SK-N-SH (cell line): Measurements from ENCODE around the gene TSHZ2. TPM values are rescaled to one million over a fixed set of nuclear protein-coding genes. Genes with fewer than 3 reads are reported as not detected.

Source experiments
- CTCF ChIA-PET: fragments of 300-600, 350-600 bp; formaldehyde crosslinking; extraction: SDS; loops from one replicate; lab custom pipeline; 2021; lab: Yijun Ruan, JAX
- POLR2A ChIA-PET: fragments of 350-600 bp; sonication (Branson Sonifier 250); formaldehyde crosslinking; extraction: SDS; loops from one replicate; lab custom pipeline; 2020; ENCODE audit warnings: antibody characterized with exemption, inconsistent platforms; lab: Yijun Ruan, JAX
- DNase-seq: peaks from one replicate; pipeline ENCODE4 v3.0.0; 2012
- H2AFZ ChIP-seq: fragments of 200-600 bp; sonication (generic); 2 replicates; pipeline ENCODE4 v1.8.1; 2016; ENCODE audit warnings: antibody characterized with exemption, mild to moderate bottlenecking, low read depth
- H3F3A ChIP-seq: fragments of 200-600 bp; sonication (generic); replicated peaks from 2 replicates; pipeline ENCODE3; 2016; ENCODE audit warnings: antibody characterized with exemption, mild to moderate bottlenecking; ENCODE audit not compliant: insufficient read depth
- H3K27ac ChIP-seq, 2 experiments: fragments of 200-500 bp in 1 of 2; fragments of 200-600 bp in 1 of 2; sonication (Bioruptor generic) in 1 of 2; sonication (generic), shearing (Covaris generic) in 1 of 2; 2 replicates each; pipeline versions ENCODE4 v1.5.1 to v1.6.1; 2014 to 2016; ENCODE audit warnings: low read depth in 2 of 2, inconsistent platforms in 1 of 2, low read length in 1 of 2, mild to moderate bottlenecking in 1 of 2, mixed read lengths in 1 of 2
- H3K27me3 ChIP-seq: fragments of 200-600 bp; sonication (generic), shearing (Covaris generic); 2 replicates; pipeline ENCODE4 v1.6.1; 2016; ENCODE audit warnings: mixed run types; ENCODE audit not compliant: insufficient read depth
- H3K36me3 ChIP-seq, 2 experiments: fragments of 200-500 bp in 1 of 2; fragments of 200-600 bp in 1 of 2; sonication (Bioruptor generic) in 1 of 2; sonication (generic) in 1 of 2; replicated peaks in 1 of 2; 2 replicates each; pipeline versions ENCODE3 to v1.5.1; 2014 to 2016; ENCODE audit warnings: low read length in 1 of 2, mild to moderate bottlenecking in 1 of 2; ENCODE audit not compliant: insufficient read depth in 2 of 2, control insufficient read depth in 1 of 2
- H3K4me1 ChIP-seq, 2 experiments: fragments of 200-500 bp in 1 of 2; fragments of 200-600 bp in 1 of 2; sonication (Bioruptor generic) in 1 of 2; sonication (generic), shearing (Covaris generic) in 1 of 2; 2 replicates each; pipeline versions ENCODE4 v1.5.1 to v1.6.1; 2014 to 2016; ENCODE audit warnings: low read depth in 1 of 2, low read length in 1 of 2, mixed run types in 1 of 2; ENCODE audit not compliant: insufficient read depth in 2 of 2, control insufficient read depth in 1 of 2
- H3K4me2 ChIP-seq: fragments of 200-600 bp; sonication (generic), shearing (Covaris generic); 2 replicates; pipeline ENCODE4 v1.6.1; 2017; ENCODE audit warnings: mixed run types
- H3K4me3 ChIP-seq, 2 experiments: fragments of 200-500 bp in 1 of 2; fragments of 200-600 bp in 1 of 2; sonication (Bioruptor generic) in 1 of 2; sonication (generic), shearing (Covaris generic) in 1 of 2; 2 replicates each; pipeline versions ENCODE4 v1.5.1 to v1.8.1; 2014 to 2016; ENCODE audit warnings: low read depth in 2 of 2, inconsistent platforms in 1 of 2, low read length in 1 of 2, mild to moderate bottlenecking in 1 of 2, mixed read lengths in 1 of 2, moderate library complexity in 1 of 2
- H3K79me2 ChIP-seq: fragments of 200-600 bp; sonication (generic); 2 replicates; pipeline ENCODE4 v1.8.1; 2017; ENCODE audit warnings: mild to moderate bottlenecking; ENCODE audit not compliant: insufficient read depth
- H3K9ac ChIP-seq: fragments of 200-600 bp; sonication (generic); 2 replicates; pipeline ENCODE4 v1.6.1; 2017; ENCODE audit warnings: mixed run types
- H3K9me2 ChIP-seq: fragments of 200-600 bp; sonication (generic); 2 replicates; pipeline ENCODE4 v1.6.1; 2017; ENCODE audit warnings: mixed run types
- H3K9me3 ChIP-seq: fragments of 200-600 bp; sonication (generic); 2 replicates; pipeline ENCODE4 v1.6.1; 2017; ENCODE audit warnings: mixed run types, mild to moderate bottlenecking, moderate library complexity
- H4K20me1 ChIP-seq: fragments of 200-600 bp; sonication (generic); 2 replicates; pipeline ENCODE4 v1.6.1; 2017; ENCODE audit warnings: mild to moderate bottlenecking, mixed run types; ENCODE audit not compliant: insufficient read depth
- ELF1 ChIP-seq: IDR thresholded peaks from 2 replicates; pipeline ENCODE4 v1.4.0; 2012
- EP300 ChIP-seq, 2 experiments: IDR thresholded peaks; 2 replicates each; pipeline versions ENCODE4 v1.4.0 to v1.6.1; 2012; ENCODE audit warnings: borderline replicate concordance in 1 of 2, low read depth in 1 of 2, low read length in 1 of 2
- FOXJ3 ChIP-seq: sonication (generic); formaldehyde crosslinking; IDR thresholded peaks from 2 replicates; pipeline ENCODE4 v1.5.1; 2020; ENCODE audit warnings: mild to moderate bottlenecking, missing genetic modification reagents
- GATA2 ChIP-seq: sonication (generic); formaldehyde crosslinking; IDR thresholded peaks from 2 replicates; pipeline ENCODE4 v1.5.0; 2020; ENCODE audit warnings: mild to moderate bottlenecking, missing genetic modification reagents
- IRF3 ChIP-seq: fragments of 150-350 bp; IDR thresholded peaks from 2 replicates; pipeline ENCODE4 v1.6.1; 2016; ENCODE audit warnings: mild to moderate bottlenecking, low read depth, low read length
- MAX ChIP-seq: IDR thresholded peaks from 2 replicates; pipeline ENCODE4 v1.4.0; 2012; ENCODE audit warnings: low read depth
- NFIC ChIP-seq: IDR thresholded peaks from 2 replicates; pipeline ENCODE4 v1.4.0; 2012; ENCODE audit warnings: borderline replicate concordance
- NRF1 ChIP-seq: IDR thresholded peaks from 2 replicates; pipeline ENCODE4 v1.6.1; 2012; ENCODE audit warnings: low read depth, mild to moderate bottlenecking, low read length
- PBX3 ChIP-seq: IDR thresholded peaks from 2 replicates; pipeline ENCODE4; 2012
- POLR2AphosphoS5 ChIP-seq: IDR thresholded peaks from 2 replicates; pipeline ENCODE4 v1.6.1; 2012; ENCODE audit warnings: low read depth, low read length
- RAD21 ChIP-seq: IDR thresholded peaks from 2 replicates; pipeline ENCODE4 v1.6.1; 2012; ENCODE audit warnings: mild to moderate bottlenecking, low read length
- RFX5 ChIP-seq: IDR thresholded peaks from 2 replicates; pipeline ENCODE4 v1.6.1; 2012; ENCODE audit warnings: mild to moderate bottlenecking, improper control_type of control experiment, low read length
- RXRA ChIP-seq: IDR thresholded peaks from 2 replicates; pipeline ENCODE4 v1.4.0; 2012; ENCODE audit warnings: low read depth, mild to moderate bottlenecking, borderline replicate concordance
- SIN3A ChIP-seq: IDR thresholded peaks from 2 replicates; pipeline ENCODE4 v1.6.1; 2012; ENCODE audit warnings: low read depth, mild to moderate bottlenecking, low read length, moderate library complexity, borderline replicate concordance
- SMC3 ChIP-seq: IDR thresholded peaks from 2 replicates; pipeline ENCODE4 v1.6.1; 2012; ENCODE audit warnings: low read depth, low read length, improper control_type of control experiment
- TCF12 ChIP-seq: IDR thresholded peaks from 2 replicates; pipeline ENCODE4 v1.4.0; 2012
- WGBS: methylation state at CpG from one replicate; pipeline ENCODE4 v1.1.6; 2017; ENCODE audit warnings: low lambda C conversion rate; 5-methylcytosine and 5-hydroxymethylcytosine counted together
- polyA plus RNA-seq, 3 experiments: library from polyadenylated mRNA; depleted of rRNA; stranded (reverse); fragments of >200 nt; gene quantifications; 2 replicates each; pipeline ENCODE4 v1.2.3, GENCODE V29; 2012
- TF ChIP-seq, protein P1 (sequence below): IDR thresholded peaks from 2 replicates; pipeline ENCODE4 v1.4.0; 2012; ENCODE audit warnings: low read depth, borderline replicate concordance
- TF ChIP-seq, protein P2 (sequence below): IDR thresholded peaks from 2 replicates; pipeline ENCODE4 v1.4.0; 2012; ENCODE audit warnings: low read depth, borderline replicate concordance
- TF ChIP-seq, protein P3 (sequence below): fragments of 150-350 bp; IDR thresholded peaks from 2 replicates; pipeline ENCODE4 v1.6.1; 2017; ENCODE audit warnings: antibody characterized with exemption, low read length, low read depth, borderline replicate concordance

The TSHZ2 gene
- polyA plus RNA-seq, 1 of the 3 experiments (the other 2 are of a cell fraction): 0.13 TPM

DNA sequence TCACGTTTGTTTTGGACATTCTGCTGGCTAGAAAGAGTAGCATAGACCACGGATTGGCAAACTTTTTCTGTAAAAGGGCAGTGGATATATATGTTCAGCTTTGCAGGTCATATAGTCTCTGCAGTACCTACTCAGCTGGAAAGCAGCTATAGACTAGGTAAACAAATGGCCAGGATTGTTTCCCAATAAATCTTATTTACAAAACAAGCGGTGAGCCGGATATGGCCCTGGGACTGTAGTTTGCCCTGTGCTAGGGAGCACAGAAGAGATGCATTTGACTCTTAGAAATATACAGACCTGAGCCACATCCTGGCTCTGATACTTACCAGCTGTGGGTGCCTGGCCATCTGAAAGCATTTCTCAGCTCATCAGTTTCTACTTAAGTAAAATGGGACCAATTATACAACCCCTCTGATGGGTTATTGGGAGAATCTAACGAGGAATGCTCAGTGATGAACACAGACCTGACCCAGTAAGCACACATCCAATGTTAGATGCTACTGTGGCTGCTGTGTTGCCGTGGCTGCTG is 120.7 kb downstream of the TSHZ2 start:
- WGBS: 35% methylated on average over 6 of the region's 6 CpGs
- ChIA-PET POLR2A (no interaction called here), CTCF (no interaction called here)
- Histone ChIP-seq H3F3A (no peaks in the 10 kb centered on the region), H3K9me3 (no peaks in the 10 kb centered on the region), H3K9me2 (no peaks in the 10 kb centered on the region), H3K4me3 (no peak overlapping the region), H3K36me3 (no peaks in the 10 kb centered on the region), H3K4me2 (no peak overlapping the region), H3K79me2 (no peaks in the 10 kb centered on the region), H3K4me1 (peaks cover 0 to 12% of the 10 kb centered on the region in 2 experiments; a peak in 3 of 4 replicates), H3K9ac (no peak overlapping the region), H3K27ac (no peak overlapping the region), H4K20me1 (no peaks in the 10 kb centered on the region), H2AFZ (no peak overlapping the region), H3K27me3 (no peaks in the 10 kb centered on the region)
- no peak for DNase-seq
- TF ChIP-seq SIN3A: no peak
- no peak for TF ChIP-seq RAD21
- no peak for TF ChIP-seq NRF1
- TF ChIP-seq GATA2 (CRISPR knock-in tag): no peak
- TF ChIP-seq TCF12: no peak
- TF ChIP-seq ELF1: no peak
- TF ChIP-seq, protein P1, sequence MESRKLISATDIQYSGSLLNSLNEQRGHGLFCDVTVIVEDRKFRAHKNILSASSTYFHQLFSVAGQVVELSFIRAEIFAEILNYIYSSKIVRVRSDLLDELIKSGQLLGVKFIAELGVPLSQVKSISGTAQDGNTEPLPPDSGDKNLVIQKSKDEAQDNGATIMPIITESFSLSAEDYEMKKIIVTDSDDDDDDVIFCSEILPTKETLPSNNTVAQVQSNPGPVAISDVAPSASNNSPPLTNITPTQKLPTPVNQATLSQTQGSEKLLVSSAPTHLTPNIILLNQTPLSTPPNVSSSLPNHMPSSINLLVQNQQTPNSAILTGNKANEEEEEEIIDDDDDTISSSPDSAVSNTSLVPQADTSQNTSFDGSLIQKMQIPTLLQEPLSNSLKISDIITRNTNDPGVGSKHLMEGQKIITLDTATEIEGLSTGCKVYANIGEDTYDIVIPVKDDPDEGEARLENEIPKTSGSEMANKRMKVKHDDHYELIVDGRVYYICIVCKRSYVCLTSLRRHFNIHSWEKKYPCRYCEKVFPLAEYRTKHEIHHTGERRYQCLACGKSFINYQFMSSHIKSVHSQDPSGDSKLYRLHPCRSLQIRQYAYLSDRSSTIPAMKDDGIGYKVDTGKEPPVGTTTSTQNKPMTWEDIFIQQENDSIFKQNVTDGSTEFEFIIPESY: no peak
- TF ChIP-seq SMC3: no peak
- TF ChIP-seq FOXJ3 (CRISPR knock-in tag): no peak
- TF ChIP-seq IRF3: no peak
- no peak for TF ChIP-seq RFX5
- no peak for TF ChIP-seq MAX
- TF ChIP-seq, protein P2, sequence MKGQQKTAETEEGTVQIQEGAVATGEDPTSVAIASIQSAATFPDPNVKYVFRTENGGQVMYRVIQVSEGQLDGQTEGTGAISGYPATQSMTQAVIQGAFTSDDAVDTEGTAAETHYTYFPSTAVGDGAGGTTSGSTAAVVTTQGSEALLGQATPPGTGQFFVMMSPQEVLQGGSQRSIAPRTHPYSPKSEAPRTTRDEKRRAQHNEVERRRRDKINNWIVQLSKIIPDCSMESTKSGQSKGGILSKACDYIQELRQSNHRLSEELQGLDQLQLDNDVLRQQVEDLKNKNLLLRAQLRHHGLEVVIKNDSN: no peak
- TF ChIP-seq EP300 (IDR thresholded peaks at IDR 0.05; ENCODE audit: borderline replicate concordance in 1 of 2, low read depth in 1 of 2, low read length in 1 of 2): no peak
- TF ChIP-seq PBX3: no peak
- no peak for TF ChIP-seq POLR2AphosphoS5
- TF ChIP-seq RXRA: no peak
- TF ChIP-seq NFIC: no peak
- TF ChIP-seq, protein P3, sequence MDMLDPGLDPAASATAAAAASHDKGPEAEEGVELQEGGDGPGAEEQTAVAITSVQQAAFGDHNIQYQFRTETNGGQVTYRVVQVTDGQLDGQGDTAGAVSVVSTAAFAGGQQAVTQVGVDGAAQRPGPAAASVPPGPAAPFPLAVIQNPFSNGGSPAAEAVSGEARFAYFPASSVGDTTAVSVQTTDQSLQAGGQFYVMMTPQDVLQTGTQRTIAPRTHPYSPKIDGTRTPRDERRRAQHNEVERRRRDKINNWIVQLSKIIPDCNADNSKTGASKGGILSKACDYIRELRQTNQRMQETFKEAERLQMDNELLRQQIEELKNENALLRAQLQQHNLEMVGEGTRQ: no peak
